ENCODE results near the gene RASA1.

Gene RASA1

GRCh38 chr5:87367243-87367642 lies 99.6 kb downstream of the RASA1 start:
- DNase-seq, result no peak

- no peak for DNase-seq
Measured at GRCh38 chr5:87368601-87369000, 100.9 kb downstream of the RASA1 start.

DNA sequence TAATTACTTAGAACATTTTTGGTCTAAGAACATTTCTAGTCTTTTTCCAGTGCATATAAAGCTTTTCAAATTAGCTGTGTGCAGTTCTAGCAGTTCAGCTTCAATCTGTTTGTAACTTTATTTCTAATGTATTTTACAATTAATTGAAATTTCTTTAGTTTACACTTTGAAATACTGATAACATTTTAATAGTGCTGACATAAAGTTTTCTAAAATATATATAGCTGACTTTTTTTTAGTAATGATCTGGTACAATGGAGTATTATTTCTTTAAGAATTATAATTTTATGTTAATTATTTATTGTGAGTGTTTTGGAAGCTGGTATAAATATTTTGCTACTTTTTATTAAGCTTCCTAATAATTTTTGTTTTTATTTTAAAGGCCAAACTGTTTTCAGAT lies 101.7 kb downstream of the RASA1 start:
- no peak for DNase-seq

GRCh38 chr5:87372705-87373104 lies 105.0 kb downstream of the RASA1 start:
- no peak for DNase-seq

DNA sequence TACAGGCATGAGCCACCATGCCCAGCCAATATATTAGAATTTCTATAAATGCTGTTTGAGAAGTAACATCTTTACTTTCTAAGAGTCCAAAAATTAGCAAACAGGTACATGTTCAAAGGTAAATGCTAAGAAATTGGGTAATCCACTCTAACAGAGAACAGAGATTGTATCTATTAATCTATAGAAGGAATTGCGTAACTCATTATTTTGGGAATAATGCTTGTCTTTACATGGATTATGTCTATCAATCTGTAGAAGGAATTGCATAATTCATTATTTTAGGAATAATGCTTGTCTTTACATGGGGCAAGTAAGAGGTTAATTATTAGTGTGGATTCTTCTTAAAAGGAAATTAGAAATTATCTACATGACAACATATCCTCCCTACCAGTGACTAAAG lies 114.5 kb downstream of the RASA1 start:
- DNase-seq, result no peak

- DNase-seq, result no peak
Measured at GRCh38 chr5:87383216-87383615, 115.5 kb downstream of the RASA1 start.

- no peak for DNase-seq
Measured at GRCh38 chr5:87385802-87386201, 118.1 kb downstream of the RASA1 start.

DNA sequence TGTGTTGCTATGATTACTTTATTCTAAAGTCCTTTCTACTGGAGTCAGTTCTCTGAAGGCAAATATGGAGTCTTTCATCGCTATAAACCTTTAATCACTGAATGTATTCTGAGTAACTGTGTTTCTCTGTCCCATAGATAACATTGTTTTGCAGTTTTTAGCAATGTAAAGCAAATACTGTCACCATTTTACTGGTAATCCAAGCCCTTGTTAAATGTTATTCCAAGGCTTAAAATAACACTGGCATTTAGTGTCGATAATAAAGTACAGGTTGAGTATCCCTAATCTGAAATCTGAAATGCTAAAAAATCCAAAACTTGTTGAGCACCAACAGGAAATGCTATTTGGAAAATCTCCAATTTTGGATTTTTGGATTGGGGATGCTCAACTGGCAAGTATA lies 120.4 kb downstream of the RASA1 start:
- DNase-seq, result no peak

- DNase-seq, result no peak
Measured at GRCh38 chr5:87389296-87390034, 121.8 kb downstream of the RASA1 start.

DNA sequence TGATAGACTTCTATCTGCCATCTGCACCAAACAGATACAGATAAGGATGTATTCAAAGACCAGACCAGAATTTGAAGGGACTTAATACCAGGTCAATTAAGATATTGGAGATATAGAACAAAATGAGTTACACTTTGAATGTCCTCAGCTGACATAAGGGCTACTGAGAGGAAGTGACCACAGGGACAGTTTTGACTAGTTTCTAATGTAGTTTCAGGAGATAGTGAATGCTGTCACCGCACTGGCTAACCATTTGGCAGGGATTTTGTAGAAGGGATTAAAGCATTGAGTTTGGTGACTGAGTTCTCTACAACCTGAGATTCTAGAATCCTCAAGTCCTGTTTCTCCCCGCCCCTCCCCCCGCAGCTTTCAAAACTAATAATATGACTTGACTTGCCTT lies 122.4 kb downstream of the RASA1 start:
- DNase-seq, result no peak

DNA sequence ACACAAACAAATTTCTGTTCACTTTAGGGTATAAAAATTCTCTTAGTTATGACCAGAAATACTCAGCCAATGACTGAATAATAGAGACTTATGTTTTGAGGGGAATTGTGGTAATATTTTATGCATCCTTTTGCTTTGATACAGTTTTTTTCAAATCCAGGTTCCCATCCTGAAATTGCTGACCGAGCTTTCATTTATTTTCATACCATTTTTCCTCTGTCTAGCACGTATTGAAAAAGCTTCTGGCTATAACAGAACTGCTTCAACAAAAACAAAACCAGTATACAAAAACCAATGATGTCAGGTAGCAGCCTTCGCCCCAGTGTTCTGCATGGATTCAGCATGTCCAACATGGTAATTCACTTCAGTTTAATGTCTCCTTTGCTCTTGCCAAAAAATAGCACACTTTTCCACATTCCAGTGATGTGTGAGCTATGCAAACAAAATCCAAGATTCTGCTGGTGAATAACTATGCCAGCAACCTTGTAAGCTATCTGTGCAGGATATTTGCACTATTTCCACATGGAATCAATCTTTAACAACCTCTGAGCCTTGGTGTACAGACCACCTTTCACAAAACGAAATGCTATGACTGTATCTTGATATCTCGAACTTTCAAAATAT lies 123.0 kb downstream of the RASA1 start:
- DNase-seq, result peak; percentile 61

DNA sequence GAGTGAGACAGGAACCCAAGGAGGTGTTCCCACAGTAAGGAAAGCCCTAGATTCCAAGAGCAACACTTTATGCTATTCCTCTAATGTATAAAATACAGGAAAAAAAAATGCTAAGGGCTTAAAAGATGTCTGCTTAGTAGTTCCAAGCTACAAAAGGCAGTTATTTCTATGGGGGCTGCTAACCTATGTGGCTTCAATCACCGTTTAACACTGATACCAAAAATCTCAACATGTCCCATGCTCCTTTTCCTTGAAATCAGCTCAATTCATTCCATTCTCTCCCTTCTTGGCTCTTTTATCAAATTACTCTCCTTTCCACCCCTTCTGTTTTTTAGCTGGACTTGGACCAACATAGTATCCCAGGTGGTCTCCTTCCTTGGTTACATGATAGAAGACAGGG lies 124.5 kb downstream of the RASA1 start:
- peak; percentile 14 for DNase-seq

DNA sequence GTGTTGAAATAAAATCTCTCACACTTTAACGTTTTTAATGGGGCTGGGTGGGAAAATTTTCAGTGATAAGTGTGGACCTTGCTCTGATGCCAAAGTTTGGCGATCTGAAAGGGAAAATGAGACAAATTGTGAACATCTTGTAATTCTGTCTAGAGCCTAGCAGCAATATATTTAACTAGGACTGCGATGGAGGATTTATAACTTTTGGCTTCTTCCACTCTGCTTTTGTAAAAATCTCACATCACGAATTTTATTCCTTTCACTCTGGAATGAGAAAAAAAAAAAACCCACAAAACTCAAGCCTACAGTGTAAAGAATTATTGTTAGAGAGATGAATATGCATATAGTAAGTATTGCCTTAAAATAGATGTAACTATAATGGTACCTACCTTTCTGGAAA lies 125.1 kb downstream of the RASA1 start:
- peak; percentile 27 for DNase-seq

DNA sequence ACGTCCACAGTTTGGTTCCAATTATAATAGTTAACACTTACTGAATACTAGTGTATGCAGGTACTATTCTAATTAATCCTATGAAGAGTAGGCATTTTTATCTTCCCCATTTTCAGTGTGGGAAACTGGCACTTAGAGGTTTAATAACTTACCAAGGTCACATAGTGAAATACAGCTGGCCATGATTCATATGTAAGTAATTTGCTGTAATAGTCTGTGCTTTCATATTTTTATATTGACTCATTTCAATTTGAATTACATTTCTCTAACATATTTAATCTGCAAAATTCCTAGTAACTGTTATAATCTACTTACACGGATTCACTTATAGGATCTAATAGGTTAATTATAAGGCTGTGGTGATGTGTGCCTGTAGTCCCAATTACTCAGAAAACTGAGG lies 125.6 kb downstream of the RASA1 start:
- DNase-seq, result peak; percentile 85

GRCh38 chr5:87394411-87395165 lies 126.9 kb downstream of the RASA1 start:
- peak; percentile 69 for DNase-seq

DNA sequence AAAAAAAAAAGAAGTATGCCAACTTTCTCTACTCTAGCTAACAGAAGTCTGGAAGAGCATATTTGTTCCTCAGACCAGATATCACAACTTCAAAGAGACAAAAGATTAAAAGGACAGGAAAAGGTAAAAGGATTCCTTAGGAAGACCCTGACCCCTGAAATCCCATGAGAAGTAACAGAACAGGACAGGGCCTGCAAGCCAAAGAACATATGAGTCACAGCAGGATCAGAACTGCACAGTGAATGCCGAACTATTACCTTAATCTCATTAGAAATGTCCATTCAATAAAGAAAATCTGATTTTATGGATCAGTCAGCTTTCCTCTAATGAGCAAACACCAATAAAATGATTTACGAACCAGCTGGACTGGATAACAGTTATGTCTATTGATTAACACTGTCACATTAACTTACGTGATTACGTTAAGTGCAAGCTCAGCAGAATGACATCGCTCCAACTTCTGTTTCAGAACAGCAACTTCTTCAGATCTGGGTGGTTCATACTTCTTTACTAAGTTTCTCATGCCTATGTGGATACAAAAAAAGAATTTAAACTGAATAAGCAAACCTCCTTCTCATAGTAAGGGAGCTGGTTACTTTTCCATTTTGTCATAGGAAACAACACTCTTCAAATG lies 131.4 kb downstream of the RASA1 start:
- DNase-seq, result no peak

DNA sequence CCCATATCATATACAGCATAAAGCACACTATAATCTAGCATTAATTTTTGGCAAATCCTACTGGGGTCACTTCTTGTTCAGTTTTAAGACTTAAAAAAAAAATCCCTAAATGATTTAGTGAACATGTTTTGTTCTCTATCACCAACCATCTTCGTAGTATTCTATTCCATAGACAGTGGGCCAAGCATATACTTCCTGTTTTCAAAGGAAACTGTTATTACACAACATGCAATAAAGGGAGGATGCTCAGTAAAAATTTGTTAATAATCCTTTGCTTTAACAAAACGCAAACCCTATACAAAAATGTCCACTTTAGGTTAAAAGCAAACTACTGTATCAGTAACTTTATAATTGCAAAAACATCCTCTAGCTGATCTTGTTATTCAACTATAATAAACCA lies 132.0 kb downstream of the RASA1 start:
- DNase-seq, result no peak

DNA sequence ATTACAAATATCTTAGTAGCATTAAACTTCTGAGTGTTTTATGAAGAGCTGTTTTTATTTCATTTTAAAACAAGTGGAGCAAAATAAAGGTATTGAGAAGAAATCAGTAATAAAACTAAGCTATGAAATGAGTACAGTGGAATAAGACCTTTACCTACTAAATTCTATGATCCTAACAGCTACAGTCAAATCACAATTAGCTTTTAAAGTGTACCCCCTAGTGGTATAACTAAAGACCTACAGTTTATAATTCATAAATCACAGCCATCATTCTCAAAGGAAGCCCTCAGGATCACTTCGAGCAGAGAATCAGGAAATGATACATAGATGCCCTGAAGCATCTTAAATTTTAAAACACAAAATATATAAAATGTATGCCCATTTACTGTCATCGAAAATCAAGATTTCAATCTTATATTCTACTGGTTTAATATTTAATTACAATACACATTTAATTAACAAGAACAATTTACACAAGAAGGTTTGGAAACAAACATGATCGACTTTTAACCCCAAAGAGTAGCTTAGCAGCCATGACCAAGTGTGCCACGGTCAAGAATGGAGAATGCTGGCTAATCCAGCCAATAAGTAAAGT lies 132.7 kb downstream of the RASA1 start:
- peak; percentile 47 for DNase-seq

DNA sequence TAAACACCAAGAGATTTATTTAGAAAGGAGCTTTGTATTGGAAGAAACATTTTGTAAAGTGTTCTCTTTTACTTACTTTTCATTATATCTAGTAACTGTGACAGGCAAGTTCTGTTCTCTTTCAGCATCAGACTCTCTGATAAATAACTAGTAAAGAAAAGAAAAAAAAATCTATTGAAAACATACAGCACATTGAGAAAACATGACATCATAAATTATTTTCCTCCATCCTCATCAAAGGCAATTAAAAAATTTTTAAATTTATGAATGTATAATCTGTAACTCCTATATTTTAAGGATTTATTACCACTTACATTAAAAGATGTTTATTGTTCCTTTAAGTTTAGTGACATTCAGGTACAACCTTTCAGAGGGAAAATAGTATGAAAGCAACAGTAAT lies 133.9 kb downstream of the RASA1 start:
- no peak for DNase-seq

DNA sequence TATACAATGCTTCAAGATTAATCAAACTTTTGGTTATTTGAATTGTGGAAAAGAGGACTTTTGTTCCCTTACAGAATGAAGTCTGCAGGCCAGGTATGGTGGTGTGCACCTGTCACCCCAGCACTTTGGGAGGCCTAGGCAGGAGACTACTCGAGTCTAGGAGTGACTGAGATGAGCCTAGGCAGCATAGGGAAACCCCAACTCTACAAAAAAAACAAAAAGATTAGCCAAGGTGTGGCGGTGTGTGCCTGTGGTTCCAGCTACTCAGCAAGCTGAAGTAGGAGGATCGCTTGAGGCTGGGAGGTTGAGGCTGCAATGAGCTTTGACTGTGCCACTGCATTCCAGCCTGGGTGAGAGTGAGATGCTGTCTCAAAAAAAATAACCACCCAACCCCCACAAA lies 135.7 kb downstream of the RASA1 start:
- DNase-seq, result no peak

GRCh38 chr5:87403899-87404298 lies 136.2 kb downstream of the RASA1 start:
- no peak for DNase-seq

DNA sequence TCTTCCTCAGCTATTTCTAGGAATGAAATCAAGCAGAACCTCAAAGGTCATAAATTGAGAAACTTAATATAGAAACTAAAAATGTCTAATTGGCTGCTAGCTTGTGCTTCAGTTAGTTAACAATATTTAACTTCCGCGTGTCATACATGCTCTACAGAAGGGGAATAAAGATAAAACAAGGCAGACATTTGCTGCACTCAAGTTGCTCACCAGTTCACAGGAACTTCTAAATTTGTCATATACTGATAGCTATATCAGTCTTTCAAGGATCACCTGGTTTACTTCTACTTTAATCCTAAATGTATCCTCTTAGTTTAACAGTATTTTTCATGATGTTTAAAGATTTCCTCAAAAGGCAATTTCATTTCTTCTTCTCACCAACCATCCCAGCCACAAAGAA lies 136.7 kb downstream of the RASA1 start:
- no peak for DNase-seq

DNA sequence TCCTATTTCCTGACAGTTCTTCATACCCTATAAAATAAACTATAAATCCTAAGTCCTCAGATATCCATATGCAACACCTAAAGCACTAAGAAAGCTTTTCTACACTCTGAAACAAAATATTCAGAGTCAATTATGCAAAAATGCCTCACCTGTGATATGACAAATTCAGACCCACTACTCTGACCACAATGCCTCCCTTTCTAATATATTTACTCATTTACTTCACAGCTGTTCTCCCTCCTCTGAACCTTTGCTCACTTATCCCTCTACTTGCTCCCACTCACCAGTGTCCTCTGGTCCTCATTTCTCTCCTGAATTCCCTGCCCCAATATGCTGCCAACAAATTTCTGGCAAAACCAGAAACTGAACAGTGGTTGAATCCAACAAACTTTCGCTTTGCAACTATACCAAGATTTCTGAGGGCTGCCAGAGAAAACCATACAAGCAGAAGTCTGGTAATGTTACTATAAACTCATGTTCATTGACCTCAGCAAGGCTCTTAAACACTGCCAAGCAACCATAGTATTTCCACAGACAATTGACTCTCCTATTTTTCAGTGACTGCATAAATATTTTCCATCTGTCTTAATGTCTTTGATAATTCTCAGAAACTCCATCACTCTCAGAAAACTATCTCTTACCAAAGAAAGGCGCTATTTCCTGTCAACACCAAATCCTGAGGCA lies 137.9 kb downstream of the RASA1 start:
- no peak for DNase-seq

Data from fibroblast of upper back skin (primary cell).